ENCODE results near the gene FGF4.

DNA sequence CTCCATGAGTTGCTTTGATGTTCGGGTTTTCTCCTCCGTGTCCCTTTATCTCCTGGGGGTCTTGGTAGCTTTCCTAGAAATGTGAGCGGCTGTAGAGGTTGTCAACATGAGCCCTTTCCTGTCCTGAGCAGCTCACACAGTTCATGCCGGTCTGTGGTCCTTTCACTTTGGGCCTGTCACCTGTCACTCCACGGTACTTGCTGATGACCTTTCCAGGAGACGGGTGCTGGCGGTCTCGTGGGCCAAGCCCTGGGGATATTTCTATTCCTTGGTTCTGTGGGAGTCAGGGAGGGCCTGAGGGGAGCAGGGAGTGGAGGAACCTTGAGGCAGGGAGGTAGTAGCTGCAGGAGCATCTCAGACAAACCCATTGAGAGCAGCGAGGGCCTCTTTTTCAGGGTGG is 20.9 kb upstream of the FGF4 start:
- TF ChIP-seq, protein P1, sequence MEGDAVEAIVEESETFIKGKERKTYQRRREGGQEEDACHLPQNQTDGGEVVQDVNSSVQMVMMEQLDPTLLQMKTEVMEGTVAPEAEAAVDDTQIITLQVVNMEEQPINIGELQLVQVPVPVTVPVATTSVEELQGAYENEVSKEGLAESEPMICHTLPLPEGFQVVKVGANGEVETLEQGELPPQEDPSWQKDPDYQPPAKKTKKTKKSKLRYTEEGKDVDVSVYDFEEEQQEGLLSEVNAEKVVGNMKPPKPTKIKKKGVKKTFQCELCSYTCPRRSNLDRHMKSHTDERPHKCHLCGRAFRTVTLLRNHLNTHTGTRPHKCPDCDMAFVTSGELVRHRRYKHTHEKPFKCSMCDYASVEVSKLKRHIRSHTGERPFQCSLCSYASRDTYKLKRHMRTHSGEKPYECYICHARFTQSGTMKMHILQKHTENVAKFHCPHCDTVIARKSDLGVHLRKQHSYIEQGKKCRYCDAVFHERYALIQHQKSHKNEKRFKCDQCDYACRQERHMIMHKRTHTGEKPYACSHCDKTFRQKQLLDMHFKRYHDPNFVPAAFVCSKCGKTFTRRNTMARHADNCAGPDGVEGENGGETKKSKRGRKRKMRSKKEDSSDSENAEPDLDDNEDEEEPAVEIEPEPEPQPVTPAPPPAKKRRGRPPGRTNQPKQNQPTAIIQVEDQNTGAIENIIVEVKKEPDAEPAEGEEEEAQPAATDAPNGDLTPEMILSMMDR (IDR thresholded peaks at IDR 0.05) = no peak
- TF ChIP-seq POLR2A (IDR thresholded peaks at IDR 0.05) (no peak), EP300 (IDR thresholded peaks at IDR 0.05) (no peak)
